Upper lobe of left lung (tissue), 4 donors: ENCODE data around the gene CHRNA4.

ENCODE experiments used
- CTCF ChIP-seq, 6 experiments: fragments of 450-650 bp in 4 of 6; fragments of 200-600 bp in 2 of 6; sonication (generic) in 2 of 6; IDR thresholded peaks; one replicate each; pipeline ENCODE4 v1.5.1; 2016 to 2019; ENCODE audit warnings: antibody characterized with exemption in 6 of 6
- POLR2AphosphoS5 ChIP-seq, 2 donors: sonication (generic); formaldehyde crosslinking; IDR thresholded peaks; one replicate each; pipeline ENCODE4 v1.5.1; 2017; ENCODE audit warnings: antibody characterized with exemption in 2 of 2

DNA sequence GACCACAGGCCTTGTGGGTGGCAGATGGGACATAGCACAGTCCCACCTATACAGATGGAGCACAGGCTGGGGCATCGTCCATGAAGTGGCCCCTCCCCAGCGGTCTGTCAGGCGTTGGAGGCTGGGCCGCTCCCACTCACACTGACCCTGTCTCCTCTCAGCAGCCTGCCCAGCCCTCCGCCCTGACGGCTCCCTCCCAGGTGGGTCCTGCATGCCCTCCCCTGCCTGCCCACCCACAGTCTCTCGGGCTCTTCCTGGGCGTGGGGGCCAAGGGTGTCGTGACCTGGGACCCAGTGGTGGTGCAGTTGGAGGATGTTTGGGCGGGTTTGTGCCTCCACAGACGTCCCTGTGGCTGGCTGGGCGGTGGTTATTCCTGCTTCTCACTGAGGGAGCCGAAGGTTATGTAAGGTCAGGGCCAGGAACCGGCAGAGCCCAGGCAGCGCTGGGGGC lies 45.9 kb downstream of the CHRNA4 start:
- no peak for TF ChIP-seq CTCF (IDR thresholded peaks at IDR 0.05)
- TF ChIP-seq POLR2AphosphoS5 (IDR thresholded peaks at IDR 0.05): no peak
